ENCODE data around the gene CALCOCO1. TPM values are rescaled to one million over a fixed set of nuclear protein-coding genes. Genes with fewer than 3 reads are reported as not detected.

CALCOCO1 gene
- polyA plus RNA-seq, 3 donors, result 60.1 to 238 (median 69.6) TPM

GRCh38 chr12:53695152-53696145 lies 31.8 kb downstream of the CALCOCO1 start:
- peak in 2 of 3 donors; percentile 29 to 44 for DNase-seq
- Histone ChIP-seq H3K9me3 (replicated peaks in 1 of 2; ENCODE audit: control insufficient read depth in 1 of 2, insufficient read depth in 1 of 2, low read length in 2 of 2) (peaks cover 0 to 33% of the 10 kb centered on the region in 2 donors), H3K79me2 (ENCODE audit: insufficient read depth, low read length) (no peaks in the 10 kb centered on the region), H3K27ac (ENCODE audit: low read depth in 1 of 2, low read length in 2 of 2) (no peak overlapping the region), H3K36me3 (replicated peaks in 1 of 2; ENCODE audit: control insufficient read depth in 1 of 2, insufficient read depth in 2 of 2, low read length in 2 of 2) (no peaks in the 10 kb centered on the region), H2AFZ (ENCODE audit: insufficient read depth, low read depth, low read length, poor library complexity, severe bottlenecking) (peak overlapping the region; percentile 21), H3K27me3 (ENCODE audit: control insufficient read depth in 2 of 2, insufficient read depth in 2 of 2, low read length in 2 of 2) (peaks cover 85 to 89% of the 10 kb centered on the region in 2 donors), H3K4me2 (replicated peaks; ENCODE audit: extremely low read depth, low read length, poor library complexity, severe bottlenecking) (peak overlapping the region; percentile 63), H3K4me1 (ENCODE audit: control insufficient read depth in 1 of 2, insufficient read depth in 2 of 2, low read length in 2 of 2) (peaks cover 23 to 27% of the 10 kb centered on the region in 2 donors), H3K9ac (ENCODE audit: insufficient read depth, low read length, poor library complexity, severe bottlenecking) (no peak overlapping the region), H3K4me3 (replicated peaks in 1 of 3; ENCODE audit: low read depth in 2 of 3, low read length in 3 of 3) (peak overlapping the region in 1 of 3 experiments; percentile 53), H4K20me1 (ENCODE audit: insufficient read depth, low read length) (no peaks in the 10 kb centered on the region)
- Mint-ChIP-seq H3K4me3 (peak overlapping the region; percentile 77 to 93), H3K27ac (no peak overlapping the region), H3K9me3 (peaks cover 0 to 43% (median 29%) of the 10 kb centered on the region in 7 donors), H3K36me3 (peaks cover 3 to 21% of the 10 kb centered on the region in 2 donors), H3K27me3 (ENCODE audit: low read depth in 3 of 3) (peaks cover 87 to 93% (median 89%) of the 10 kb centered on the region in 3 donors), H3K4me1 (peaks cover 34% of the 10 kb centered on the region)
- TF ChIP-seq CTCF (IDR thresholded peaks at IDR 0.05), result peak; percentile 20
- under 1% methylated on average over 53 of the region's 57 CpGs for WGBS (ENCODE audit: insufficient coverage)
- intact Hi-C loops (cut with micrococcal nuclease), result loop anchor here in 1 of 2 donors (10.0 kb wide), 1 partner anchor 289 kb away; the partner anchor contains the start of gene HOXC10

GRCh38 chr12:53694756-53695151 lies 32.5 kb downstream of the CALCOCO1 start:
- Mint-ChIP-seq H3K9me3 (peaks cover 0 to 43% (median 29%) of the 10 kb centered on the region in 7 donors), H3K27ac (no peak overlapping the region), H3K36me3 (peaks cover 3 to 21% of the 10 kb centered on the region in 2 donors), H3K4me3 (peak overlapping the region; percentile 77 to 92), H3K27me3 (ENCODE audit: low read depth in 3 of 3) (peaks cover 85 to 91% (median 87%) of the 10 kb centered on the region in 3 donors), H3K4me1 (peaks cover 34% of the 10 kb centered on the region)
- no peaks in the 10 kb centered on the region for H4K20me1 ChIP-seq (ENCODE audit: insufficient read depth, low read length)
- H2AFZ ChIP-seq (ENCODE audit: insufficient read depth, low read depth, low read length, poor library complexity, severe bottlenecking), result peak overlapping the region; percentile 21
- peak overlapping the region; percentile 63 for H3K4me2 ChIP-seq (replicated peaks; ENCODE audit: extremely low read depth, low read length, poor library complexity, severe bottlenecking)
- peaks cover 78 to 87% of the 10 kb centered on the region in 2 donors for H3K27me3 ChIP-seq (ENCODE audit: control insufficient read depth in 2 of 2, insufficient read depth in 2 of 2, low read length in 2 of 2)
- peak overlapping the region in 1 of 3 experiments; percentile 53 for H3K4me3 ChIP-seq (replicated peaks in 1 of 3; ENCODE audit: low read depth in 2 of 3, low read length in 3 of 3)
- no peak for TF ChIP-seq CTCF (IDR thresholded peaks at IDR 0.05)
- intact Hi-C loops (cut with micrococcal nuclease), result loop anchor here in 1 of 2 donors (10.0 kb wide), 1 partner anchor 290 kb away; the partner anchor contains the start of gene HOXC10
- WGBS (ENCODE audit: insufficient coverage), result 10% methylated on average over 8 of the region's 16 CpGs
- no peaks in the 10 kb centered on the region for H3K36me3 ChIP-seq (replicated peaks in 1 of 2; ENCODE audit: control insufficient read depth in 1 of 2, insufficient read depth in 2 of 2, low read length in 2 of 2)
- peaks cover 23 to 27% of the 10 kb centered on the region in 2 donors for H3K4me1 ChIP-seq (ENCODE audit: control insufficient read depth in 1 of 2, insufficient read depth in 2 of 2, low read length in 2 of 2)
- peaks cover 0 to 32% of the 10 kb centered on the region in 2 donors for H3K9me3 ChIP-seq (replicated peaks in 1 of 2; ENCODE audit: control insufficient read depth in 1 of 2, insufficient read depth in 1 of 2, low read length in 2 of 2)
- no peak for DNase-seq
- no peak overlapping the region for H3K9ac ChIP-seq (ENCODE audit: insufficient read depth, low read length, poor library complexity, severe bottlenecking)
- H3K79me2 ChIP-seq (ENCODE audit: insufficient read depth, low read length), result no peaks in the 10 kb centered on the region
- no peak overlapping the region for H3K27ac ChIP-seq (ENCODE audit: low read depth in 1 of 2, low read length in 2 of 2)
